ENCODE results near the gene DNAH10.

DNAH10 gene

GRCh38 chr12:123861392-123861791 lies 99.3 kb downstream of the DNAH10 start:
- TF ChIP-seq TAF1 (IDR thresholded peaks at IDR 0.05; ENCODE audit: low read depth) (no peak), EP300 (IDR thresholded peaks at IDR 0.05; ENCODE audit: borderline replicate concordance) (no peak), REST (IDR thresholded peaks at IDR 0.05; ENCODE audit: low read depth) (no peak), NFIC (IDR thresholded peaks at IDR 0.05) (no peak), CEBPB (IDR thresholded peaks at IDR 0.05) (no peak), USF1 (IDR thresholded peaks at IDR 0.05) (no peak), TCF12 (IDR thresholded peaks at IDR 0.05; ENCODE audit: low read depth) (no peak), YY1 (IDR thresholded peaks at IDR 0.05; ENCODE audit: low read depth) (no peak)

GRCh38 chr12:123867141-123867540 lies 105.0 kb downstream of the DNAH10 start:
- TF ChIP-seq EP300 (IDR thresholded peaks at IDR 0.05; ENCODE audit: borderline replicate concordance) (no peak), TCF12 (IDR thresholded peaks at IDR 0.05; ENCODE audit: low read depth) (no peak)

- TF ChIP-seq RAD21 (IDR thresholded peaks at IDR 0.05; ENCODE audit: low read depth) (no peak), CEBPB (IDR thresholded peaks at IDR 0.05) (no peak), NFIC (IDR thresholded peaks at IDR 0.05) (no peak), YY1 (IDR thresholded peaks at IDR 0.05; ENCODE audit: low read depth) (no peak), EGR1 (IDR thresholded peaks at IDR 0.05) (no peak), EP300 (IDR thresholded peaks at IDR 0.05; ENCODE audit: borderline replicate concordance) (no peak), CREB1 (IDR thresholded peaks at IDR 0.05; ENCODE audit: low read depth) (no peak), TCF12 (IDR thresholded peaks at IDR 0.05; ENCODE audit: low read depth) (no peak), TEAD4 (IDR thresholded peaks at IDR 0.05) (no peak), REST (IDR thresholded peaks at IDR 0.05; ENCODE audit: low read depth) (no peak), MAX (IDR thresholded peaks at IDR 0.05) (no peak), TAF1 (IDR thresholded peaks at IDR 0.05; ENCODE audit: low read depth) (no peak), FOXM1 (IDR thresholded peaks at IDR 0.05; ENCODE audit: borderline replicate concordance, low read depth) (no peak), USF1 (IDR thresholded peaks at IDR 0.05) (no peak), ZBTB7A (IDR thresholded peaks at IDR 0.05; ENCODE audit: low read depth) (no peak)
Observed at GRCh38 chr12:123868791-123869190, 106.7 kb downstream of the DNAH10 start.

GRCh38 chr12:123873793-123874192 lies 111.7 kb downstream of the DNAH10 start:
- TF ChIP-seq TAF1 (IDR thresholded peaks at IDR 0.05; ENCODE audit: low read depth) (no peak), ZBTB7A (IDR thresholded peaks at IDR 0.05; ENCODE audit: low read depth) (no peak), FOXM1 (IDR thresholded peaks at IDR 0.05; ENCODE audit: borderline replicate concordance, low read depth) (no peak), EP300 (IDR thresholded peaks at IDR 0.05; ENCODE audit: borderline replicate concordance) (no peak), USF1 (IDR thresholded peaks at IDR 0.05) (no peak), MAX (IDR thresholded peaks at IDR 0.05) (no peak), CREB1 (IDR thresholded peaks at IDR 0.05; ENCODE audit: low read depth) (no peak), RAD21 (IDR thresholded peaks at IDR 0.05; ENCODE audit: low read depth) (no peak), YY1 (IDR thresholded peaks at IDR 0.05; ENCODE audit: low read depth) (no peak), TEAD4 (IDR thresholded peaks at IDR 0.05) (no peak), EGR1 (IDR thresholded peaks at IDR 0.05) (no peak)

- TF ChIP-seq CEBPB (IDR thresholded peaks at IDR 0.05) (no peak), USF1 (IDR thresholded peaks at IDR 0.05) (no peak), ZBTB7A (IDR thresholded peaks at IDR 0.05; ENCODE audit: low read depth) (no peak), RAD21 (IDR thresholded peaks at IDR 0.05; ENCODE audit: low read depth) (no peak), REST (IDR thresholded peaks at IDR 0.05; ENCODE audit: low read depth) (no peak), YY1 (IDR thresholded peaks at IDR 0.05; ENCODE audit: low read depth) (no peak), CREB1 (IDR thresholded peaks at IDR 0.05; ENCODE audit: low read depth) (no peak), NFIC (IDR thresholded peaks at IDR 0.05) (no peak), MAX (IDR thresholded peaks at IDR 0.05) (no peak), TEAD4 (IDR thresholded peaks at IDR 0.05) (no peak), FOXM1 (IDR thresholded peaks at IDR 0.05; ENCODE audit: borderline replicate concordance, low read depth) (no peak), EP300 (IDR thresholded peaks at IDR 0.05; ENCODE audit: borderline replicate concordance) (no peak), TCF12 (IDR thresholded peaks at IDR 0.05; ENCODE audit: low read depth) (no peak), EGR1 (IDR thresholded peaks at IDR 0.05) (no peak), TAF1 (IDR thresholded peaks at IDR 0.05; ENCODE audit: low read depth) (no peak)
Observed at GRCh38 chr12:123877968-123878367, 115.9 kb downstream of the DNAH10 start.

Data from Ishikawa (cell line).